ENCODE measurements around the gene XRN1.

Gene XRN1

DNA sequence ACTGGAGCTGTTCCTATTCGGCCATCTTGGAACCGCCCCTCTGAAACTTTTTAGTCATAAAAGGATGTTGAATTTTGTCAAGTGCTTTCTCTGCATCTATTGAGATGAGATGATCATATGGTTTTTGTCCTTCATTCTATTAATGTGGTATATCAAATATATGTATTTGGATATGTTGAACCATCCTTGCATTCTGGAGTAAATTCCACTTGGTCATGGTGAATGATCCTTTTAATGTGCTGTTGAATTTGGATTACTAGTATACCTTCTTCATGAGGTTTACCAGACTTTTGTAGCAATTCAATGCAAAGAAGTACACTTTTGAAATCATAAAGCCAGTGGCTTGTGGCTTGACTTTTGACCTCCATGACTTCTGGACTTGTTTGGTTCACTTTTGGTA lies 33.4 kb upstream of the XRN1 start:
- no peak overlapping the region for H3K4me3 ChIP-seq (ENCODE audit: low read depth, low read length)
- TF ChIP-seq, protein P1, sequence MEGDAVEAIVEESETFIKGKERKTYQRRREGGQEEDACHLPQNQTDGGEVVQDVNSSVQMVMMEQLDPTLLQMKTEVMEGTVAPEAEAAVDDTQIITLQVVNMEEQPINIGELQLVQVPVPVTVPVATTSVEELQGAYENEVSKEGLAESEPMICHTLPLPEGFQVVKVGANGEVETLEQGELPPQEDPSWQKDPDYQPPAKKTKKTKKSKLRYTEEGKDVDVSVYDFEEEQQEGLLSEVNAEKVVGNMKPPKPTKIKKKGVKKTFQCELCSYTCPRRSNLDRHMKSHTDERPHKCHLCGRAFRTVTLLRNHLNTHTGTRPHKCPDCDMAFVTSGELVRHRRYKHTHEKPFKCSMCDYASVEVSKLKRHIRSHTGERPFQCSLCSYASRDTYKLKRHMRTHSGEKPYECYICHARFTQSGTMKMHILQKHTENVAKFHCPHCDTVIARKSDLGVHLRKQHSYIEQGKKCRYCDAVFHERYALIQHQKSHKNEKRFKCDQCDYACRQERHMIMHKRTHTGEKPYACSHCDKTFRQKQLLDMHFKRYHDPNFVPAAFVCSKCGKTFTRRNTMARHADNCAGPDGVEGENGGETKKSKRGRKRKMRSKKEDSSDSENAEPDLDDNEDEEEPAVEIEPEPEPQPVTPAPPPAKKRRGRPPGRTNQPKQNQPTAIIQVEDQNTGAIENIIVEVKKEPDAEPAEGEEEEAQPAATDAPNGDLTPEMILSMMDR (IDR thresholded peaks at IDR 0.05; ENCODE audit: control insufficient read depth, extremely low read depth, insufficient read depth): no peak
- DNase-seq (ENCODE audit: low read depth): no peak

DNA sequence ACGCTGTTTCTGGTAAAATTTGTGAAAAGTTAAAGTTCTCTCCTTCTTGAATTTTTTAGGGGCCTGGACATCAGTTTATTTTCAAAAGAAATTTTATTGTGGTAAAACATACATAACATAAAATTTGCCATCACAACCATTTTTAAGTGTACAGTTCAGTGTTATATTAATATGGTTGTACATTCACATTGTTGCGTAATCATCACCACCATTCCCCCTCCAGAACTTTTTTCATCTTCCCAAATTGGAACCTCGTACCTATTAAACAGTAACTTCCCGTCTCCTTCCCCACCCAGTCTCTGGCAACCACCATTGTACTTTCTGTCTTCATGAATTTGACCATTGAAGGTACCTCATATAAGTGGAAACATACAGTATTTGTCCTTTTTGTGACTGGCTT lies 23.0 kb upstream of the XRN1 start:
- TF ChIP-seq, protein P1 (IDR thresholded peaks at IDR 0.05; ENCODE audit: control insufficient read depth, extremely low read depth, insufficient read depth): no peak
- no peak for DNase-seq (ENCODE audit: low read depth)
- no peak overlapping the region for H3K4me3 ChIP-seq (ENCODE audit: low read depth, low read length)

DNA sequence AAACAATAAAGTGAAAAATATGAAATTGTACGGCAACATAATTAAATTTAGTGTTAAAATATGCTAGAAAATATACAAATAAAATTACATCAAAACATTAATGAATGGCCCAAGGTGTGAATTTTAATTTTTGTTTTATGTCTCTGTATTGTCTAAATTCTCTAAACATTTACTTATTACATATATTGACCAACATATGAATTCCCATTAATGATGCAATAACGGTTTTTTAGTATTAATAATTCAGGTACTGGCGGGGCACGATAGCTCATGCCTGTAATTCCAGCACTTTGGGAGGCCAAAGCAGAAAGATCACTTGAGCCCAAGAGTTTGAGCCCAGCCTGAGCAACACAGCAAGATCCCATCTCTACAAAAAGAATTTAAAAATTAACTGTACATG lies 20.6 kb upstream of the XRN1 start:
- TF ChIP-seq, protein P1 (IDR thresholded peaks at IDR 0.05; ENCODE audit: control insufficient read depth, extremely low read depth, insufficient read depth): no peak
- DNase-seq (ENCODE audit: low read depth): no peak
- H3K4me3 ChIP-seq (ENCODE audit: low read depth, low read length): no peak overlapping the region

- TF ChIP-seq, protein P1 (IDR thresholded peaks at IDR 0.05; ENCODE audit: control insufficient read depth, extremely low read depth, insufficient read depth): no peak
- H3K4me3 ChIP-seq (ENCODE audit: low read depth, low read length): no peak overlapping the region
- DNase-seq (ENCODE audit: low read depth): no peak
These were observed 19.9 kb upstream of the XRN1 start for GRCh38 chr3:142467768-142468167.

DNA sequence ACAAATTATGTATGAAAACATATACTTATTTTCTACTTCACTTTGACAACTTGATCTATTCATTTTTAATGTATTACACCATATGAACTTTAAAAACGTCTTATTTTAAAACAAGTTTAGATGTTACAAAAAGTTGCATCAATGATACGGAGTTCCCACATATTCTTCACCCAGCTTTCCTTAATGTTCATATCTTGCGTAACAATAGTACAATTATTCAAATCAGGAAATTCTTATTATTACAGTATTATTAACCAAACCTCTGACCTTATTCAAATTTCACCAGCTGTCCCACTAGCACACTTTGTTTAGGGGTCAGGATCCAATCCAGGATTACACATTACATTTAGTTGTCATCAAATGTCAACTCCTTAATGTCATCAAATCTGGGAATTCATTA lies 12.9 kb upstream of the XRN1 start:
- TF ChIP-seq, protein P1 (IDR thresholded peaks at IDR 0.05; ENCODE audit: control insufficient read depth, extremely low read depth, insufficient read depth): no peak
- H3K4me3 ChIP-seq (ENCODE audit: low read depth, low read length): no peak overlapping the region
- DNase-seq (ENCODE audit: low read depth): no peak

- no peak overlapping the region for H3K4me3 ChIP-seq (ENCODE audit: low read depth, low read length)
- TF ChIP-seq, protein P1 (IDR thresholded peaks at IDR 0.05; ENCODE audit: control insufficient read depth, extremely low read depth, insufficient read depth): no peak
- no peak for DNase-seq (ENCODE audit: low read depth)
These were observed 12.1 kb upstream of the XRN1 start for GRCh38 chr3:142459929-142460328.

DNA sequence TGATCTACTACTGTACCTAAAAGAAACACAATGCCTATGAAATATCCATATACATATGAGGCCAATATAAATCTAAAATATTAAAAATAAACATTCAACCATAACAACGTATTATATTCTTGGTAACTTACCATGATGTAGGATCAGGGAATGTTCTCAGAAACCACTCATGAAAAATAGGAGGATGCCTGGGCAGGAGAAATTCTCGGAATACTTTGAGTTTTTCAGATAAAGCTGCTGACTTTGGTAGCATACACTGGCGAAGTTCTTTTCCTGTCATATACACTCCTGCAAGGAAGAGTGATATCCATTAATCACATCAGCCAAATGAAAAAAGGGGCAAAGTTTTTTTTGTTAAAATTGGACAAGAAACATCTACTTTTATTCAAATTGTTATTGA lies 11.3 kb upstream of the XRN1 start:
- no peak for DNase-seq (ENCODE audit: low read depth)
- no peak overlapping the region for H3K4me3 ChIP-seq (ENCODE audit: low read depth, low read length)
- TF ChIP-seq, protein P1 (IDR thresholded peaks at IDR 0.05; ENCODE audit: control insufficient read depth, extremely low read depth, insufficient read depth): no peak
